HepG2 (cell line): ENCODE data around the gene ANKRD34C. TPM values are rescaled to one million over a fixed set of nuclear protein-coding genes. Genes with fewer than 3 reads are reported as not detected.

ENCODE experiments used
- ARID2 ChIP-seq: sonication (generic); formaldehyde crosslinking; IDR thresholded peaks from 2 replicates; pipeline ENCODE4 v1.8.1; 2022; ENCODE audit warnings: mild to moderate bottlenecking, missing genetic modification reagents, borderline replicate concordance
- GTF3A ChIP-seq: sonication (generic); formaldehyde crosslinking; conservative IDR thresholded peaks from 2 replicates; pipeline ENCODE4 v1.4.0; 2020; ENCODE audit warnings: mild to moderate bottlenecking, missing genetic modification reagents
- HNRNPLL ChIP-seq: fragments of 200-400 bp; formaldehyde crosslinking; IDR thresholded peaks from 2 replicates; pipeline ENCODE4 v1.6.1; 2017; ENCODE audit warnings: mild to moderate bottlenecking, low read depth, low read length; ENCODE audit not compliant: poor library complexity, severe bottlenecking
- KDM6A ChIP-seq: IDR thresholded peaks from 2 replicates; pipeline ENCODE4 v1.6.1; 2016; ENCODE audit warnings: low read depth
- PHF5A ChIP-seq: IDR thresholded peaks from one replicate; pipeline ENCODE4 v1.6.1; 2018; ENCODE audit warnings: low read depth, missing genetic modification reagents; ENCODE audit not compliant: unreplicated experiment
- PHF8 ChIP-seq: sonication (generic); formaldehyde crosslinking; IDR thresholded peaks from 2 replicates; pipeline ENCODE4 v1.5.0; 2020; ENCODE audit warnings: missing genetic modification reagents
- SETDB1 ChIP-seq: sonication (generic); formaldehyde crosslinking; IDR thresholded peaks from 2 replicates; pipeline ENCODE4 v1.5.1; 2020; ENCODE audit warnings: missing genetic modification reagents, mild to moderate bottlenecking, borderline replicate concordance
- SIN3A ChIP-seq: IDR thresholded peaks from 2 replicates; pipeline ENCODE4 v1.6.1; 2011; ENCODE audit warnings: low read depth, mild to moderate bottlenecking, control low read depth, low read length, borderline replicate concordance
- TARDBP ChIP-seq: sonication (generic); formaldehyde crosslinking; IDR thresholded peaks from 2 replicates; pipeline ENCODE4 v1.8.0; 2022; ENCODE audit warnings: mild to moderate bottlenecking, missing genetic modification reagents
- U2AF2 ChIP-seq: fragments of 200-400 bp; formaldehyde crosslinking; IDR thresholded peaks from 2 replicates; pipeline ENCODE4 v1.6.1; 2017; ENCODE audit warnings: low read depth, mild to moderate bottlenecking, low read length
- XBP1 ChIP-seq: sonication (generic); formaldehyde crosslinking; IDR thresholded peaks from 2 replicates; pipeline ENCODE4 v1.5.0; 2020; ENCODE audit warnings: missing genetic modification reagents
- XRCC5 ChIP-seq: fragments of 200-400 bp; formaldehyde crosslinking; optimal IDR thresholded peaks from 2 replicates; pipeline ENCODE3; 2017; ENCODE audit warnings: mild to moderate bottlenecking, low read length
- ZKSCAN8 ChIP-seq: IDR thresholded peaks from 2 replicates; pipeline ENCODE4 v1.6.1; 2016; ENCODE audit warnings: borderline replicate concordance, missing genetic modification reagents, missing compliant biosample characterization
- ZMYM2 ChIP-seq: sonication (generic); formaldehyde crosslinking; IDR thresholded peaks from 2 replicates; pipeline ENCODE4 v1.8.0; 2022; ENCODE audit warnings: mild to moderate bottlenecking, missing genetic modification reagents
- ZNF264 ChIP-seq: sonication (generic); formaldehyde crosslinking; IDR thresholded peaks from 2 replicates; pipeline ENCODE4 v1.4.0; 2020; ENCODE audit warnings: missing genetic modification reagents
- ZNF441 ChIP-seq: sonication (generic); formaldehyde crosslinking; IDR thresholded peaks from 2 replicates; pipeline ENCODE4 v1.7.0; 2021; ENCODE audit warnings: missing genetic modification reagents, borderline replicate concordance
- ZNF761 ChIP-seq: sonication (generic); formaldehyde crosslinking; conservative IDR thresholded peaks from 2 replicates; pipeline ENCODE4 v1.4.0; 2020; ENCODE audit warnings: mild to moderate bottlenecking, missing genetic modification reagents
- polyA plus RNA-seq, 8 experiments: library from polyadenylated mRNA; depleted of rRNA in 3 of 8; stranded (reverse) in 7 of 8; unstranded in 1 of 8; fragments of >200 nt; fragmentation: Illumina TruSeq in 4 of 8; extraction: Trizol in 4 of 8; gene quantifications; 2 replicates each; pipeline versions ENCODE4 v1.2.1 to v1.2.3, GENCODE V29; 2011 to 2016; ENCODE audit warnings: low read depth in 4 of 8, missing spikeins in 1 of 8, mixed read lengths in 1 of 8; ENCODE audit not compliant: insufficient read depth in 1 of 8
- total RNA-seq, 5 experiments: library from RNA; depleted of rRNA; stranded (reverse); fragments of >200 nt; fragmentation: Illumina TruSeq; extraction: Trizol; gene quantifications; 2 replicates each; pipeline ENCODE4 v1.2.3, GENCODE V29; 2016; ENCODE audit warnings: low read depth in 1 of 5
- TF ChIP-seq, protein P1 (sequence below): sonication (generic); formaldehyde crosslinking; conservative IDR thresholded peaks from 2 replicates; pipeline ENCODE4 v1.4.0; 2020; ENCODE audit warnings: missing genetic modification reagents
- TF ChIP-seq, protein P2 (sequence below): sonication (generic); formaldehyde crosslinking; conservative IDR thresholded peaks from 2 replicates; pipeline ENCODE4 v1.4.0; 2020; ENCODE audit warnings: missing genetic modification reagents
- TF ChIP-seq, protein P3 (sequence below): IDR thresholded peaks from 2 replicates; pipeline ENCODE4 v1.6.1; 2016; ENCODE audit warnings: missing biosample characterization, missing genetic modification reagents, low read depth
- TF ChIP-seq, protein P4 (sequence below): sonication (generic); formaldehyde crosslinking; IDR thresholded peaks from 2 replicates; pipeline ENCODE4 v1.5.0; 2020; ENCODE audit warnings: mild to moderate bottlenecking, missing genetic modification reagents

Gene ANKRD34C
- total and polyA plus RNA-seq, 2 of the 13 experiments (the other 11 are each of a cell fraction or from before 2014, with no cell fraction given) = not detected

DNA sequence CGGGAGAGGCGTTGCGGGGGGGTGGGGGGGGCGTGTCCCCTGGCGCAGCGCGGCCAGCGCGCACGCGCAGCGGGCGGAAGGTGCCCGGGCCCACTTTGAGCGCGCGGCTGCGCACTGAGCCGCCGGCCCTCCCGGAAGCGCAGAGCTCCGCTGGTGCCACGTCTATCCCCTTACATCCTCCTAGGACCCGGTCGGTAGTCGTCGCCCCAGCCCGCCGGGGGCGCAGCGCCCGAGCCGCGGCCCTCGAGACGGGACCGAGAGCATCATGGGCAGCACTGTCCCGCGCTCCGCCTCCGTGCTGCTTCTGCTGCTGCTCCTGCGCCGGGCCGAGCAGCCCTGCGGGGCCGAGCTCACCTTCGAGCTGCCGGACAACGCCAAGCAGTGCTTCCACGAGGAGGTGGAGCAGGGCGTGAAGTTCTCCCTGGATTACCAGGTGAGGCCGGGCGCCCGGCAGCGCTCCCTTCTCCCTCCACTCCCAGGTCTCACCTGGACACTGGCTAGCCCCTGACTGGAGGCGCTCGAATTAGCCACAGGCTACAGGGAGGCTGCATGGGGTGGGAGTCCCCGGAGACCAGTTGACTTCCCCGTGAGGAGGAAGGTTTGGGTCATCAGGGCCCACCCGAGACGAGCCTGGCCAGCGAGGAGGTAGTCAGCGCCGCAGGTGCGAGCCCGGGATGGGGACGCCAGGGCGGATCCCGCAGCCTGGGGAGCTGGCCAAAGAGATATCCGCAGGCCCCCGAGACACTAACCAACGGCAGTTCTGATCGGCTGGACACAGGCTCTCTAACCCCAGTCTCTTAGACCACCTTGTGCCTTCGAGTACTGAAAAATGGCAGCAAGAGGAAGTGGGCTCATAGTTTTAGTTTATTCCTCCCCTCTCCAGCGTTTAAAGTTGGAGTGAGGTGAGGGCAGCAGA, 28.7 kb downstream of the ANKRD34C start, which contains the start of gene TMED3 (continued):
- TF ChIP-seq ZNF761 = peak; percentile 90
- TF ChIP-seq XRCC5 = peak; percentile 39
- TF ChIP-seq XBP1 (CRISPR knock-in tag) = peak; percentile 79; the same call in 1 of the 2 replicates
- peak; percentile 71; the same call in 1 of the 2 replicates for TF ChIP-seq ARID2 (CRISPR knock-in tag)
- 0 out of 2 replicates have a peak, but pooled peaks have one; percentile 14 for TF ChIP-seq SETDB1 (CRISPR knock-in tag)
- TF ChIP-seq ZNF264 (CRISPR knock-in tag) = peak; percentile 82; the same call in 1 of the 2 replicates
- TF ChIP-seq, protein P1, sequence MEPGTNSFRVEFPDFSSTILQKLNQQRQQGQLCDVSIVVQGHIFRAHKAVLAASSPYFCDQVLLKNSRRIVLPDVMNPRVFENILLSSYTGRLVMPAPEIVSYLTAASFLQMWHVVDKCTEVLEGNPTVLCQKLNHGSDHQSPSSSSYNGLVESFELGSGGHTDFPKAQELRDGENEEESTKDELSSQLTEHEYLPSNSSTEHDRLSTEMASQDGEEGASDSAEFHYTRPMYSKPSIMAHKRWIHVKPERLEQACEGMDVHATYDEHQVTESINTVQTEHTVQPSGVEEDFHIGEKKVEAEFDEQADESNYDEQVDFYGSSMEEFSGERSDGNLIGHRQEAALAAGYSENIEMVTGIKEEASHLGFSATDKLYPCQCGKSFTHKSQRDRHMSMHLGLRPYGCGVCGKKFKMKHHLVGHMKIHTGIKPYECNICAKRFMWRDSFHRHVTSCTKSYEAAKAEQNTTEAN (CRISPR knock-in tag) = peak; percentile 63; the same call in 1 of the 2 replicates
- no peak for TF ChIP-seq U2AF2
- TF ChIP-seq HNRNPLL = peak; percentile 93
- TF ChIP-seq PHF8 = peak; percentile 97
- peak; percentile 59; the same call in 1 of the 2 replicates for TF ChIP-seq ZKSCAN8 (CRISPR knock-in tag)
- TF ChIP-seq TARDBP (CRISPR knock-in tag) = peak; percentile 73
- TF ChIP-seq, protein P2, sequence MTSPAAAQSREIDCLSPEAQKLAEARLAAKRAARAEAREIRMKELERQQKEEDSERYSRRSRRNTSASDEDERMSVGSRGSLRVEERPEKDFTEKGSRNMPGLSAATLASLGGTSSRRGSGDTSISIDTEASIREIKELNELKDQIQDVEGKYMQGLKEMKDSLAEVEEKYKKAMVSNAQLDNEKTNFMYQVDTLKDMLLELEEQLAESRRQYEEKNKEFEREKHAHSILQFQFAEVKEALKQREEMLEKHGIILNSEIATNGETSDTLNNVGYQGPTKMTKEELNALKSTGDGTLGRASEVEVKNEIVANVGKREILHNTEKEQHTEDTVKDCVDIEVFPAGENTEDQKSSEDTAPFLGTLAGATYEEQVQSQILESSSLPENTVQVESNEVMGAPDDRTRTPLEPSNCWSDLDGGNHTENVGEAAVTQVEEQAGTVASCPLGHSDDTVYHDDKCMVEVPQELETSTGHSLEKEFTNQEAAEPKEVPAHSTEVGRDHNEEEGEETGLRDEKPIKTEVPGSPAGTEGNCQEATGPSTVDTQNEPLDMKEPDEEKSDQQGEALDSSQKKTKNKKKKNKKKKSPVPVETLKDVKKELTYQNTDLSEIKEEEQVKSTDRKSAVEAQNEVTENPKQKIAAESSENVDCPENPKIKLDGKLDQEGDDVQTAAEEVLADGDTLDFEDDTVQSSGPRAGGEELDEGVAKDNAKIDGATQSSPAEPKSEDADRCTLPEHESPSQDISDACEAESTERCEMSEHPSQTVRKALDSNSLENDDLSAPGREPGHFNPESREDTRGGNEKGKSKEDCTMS (CRISPR knock-in tag) = no peak
- peak; percentile 61; the same call in 1 of the 2 replicates for TF ChIP-seq SIN3A
- no peak for TF ChIP-seq PHF5A (CRISPR knock-in tag)
- peak; percentile 88; the same call in 1 of the 2 replicates for TF ChIP-seq GTF3A (CRISPR knock-in tag)
- TF ChIP-seq KDM6A (CRISPR knock-in tag) = no peak
- TF ChIP-seq, protein P3, sequence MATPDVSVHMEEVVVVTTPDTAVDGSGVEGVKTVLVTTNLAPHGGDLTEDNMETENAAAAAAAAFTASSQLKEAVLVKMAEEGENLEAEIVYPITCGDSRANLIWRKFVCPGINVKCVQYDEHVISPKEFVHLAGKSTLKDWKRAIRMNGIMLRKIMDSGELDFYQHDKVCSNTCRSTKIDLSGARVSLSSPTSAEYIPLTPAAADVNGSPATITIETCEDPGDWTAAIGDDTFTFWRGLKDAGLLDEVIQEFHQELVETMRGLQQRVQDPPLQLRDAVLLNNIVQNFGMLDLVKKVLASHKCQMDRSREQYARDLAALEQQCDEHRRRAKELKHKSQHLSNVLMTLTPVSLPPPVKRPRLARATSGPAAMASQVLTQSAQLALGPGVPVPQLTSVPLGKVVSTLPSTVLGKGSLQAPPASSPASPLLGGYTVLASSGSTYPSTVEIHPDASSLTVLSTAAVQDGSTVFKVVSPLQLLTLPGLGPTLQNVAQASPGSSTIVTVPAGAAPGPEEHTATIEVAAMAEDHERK (CRISPR knock-in tag) = no peak
- TF ChIP-seq, protein P4, sequence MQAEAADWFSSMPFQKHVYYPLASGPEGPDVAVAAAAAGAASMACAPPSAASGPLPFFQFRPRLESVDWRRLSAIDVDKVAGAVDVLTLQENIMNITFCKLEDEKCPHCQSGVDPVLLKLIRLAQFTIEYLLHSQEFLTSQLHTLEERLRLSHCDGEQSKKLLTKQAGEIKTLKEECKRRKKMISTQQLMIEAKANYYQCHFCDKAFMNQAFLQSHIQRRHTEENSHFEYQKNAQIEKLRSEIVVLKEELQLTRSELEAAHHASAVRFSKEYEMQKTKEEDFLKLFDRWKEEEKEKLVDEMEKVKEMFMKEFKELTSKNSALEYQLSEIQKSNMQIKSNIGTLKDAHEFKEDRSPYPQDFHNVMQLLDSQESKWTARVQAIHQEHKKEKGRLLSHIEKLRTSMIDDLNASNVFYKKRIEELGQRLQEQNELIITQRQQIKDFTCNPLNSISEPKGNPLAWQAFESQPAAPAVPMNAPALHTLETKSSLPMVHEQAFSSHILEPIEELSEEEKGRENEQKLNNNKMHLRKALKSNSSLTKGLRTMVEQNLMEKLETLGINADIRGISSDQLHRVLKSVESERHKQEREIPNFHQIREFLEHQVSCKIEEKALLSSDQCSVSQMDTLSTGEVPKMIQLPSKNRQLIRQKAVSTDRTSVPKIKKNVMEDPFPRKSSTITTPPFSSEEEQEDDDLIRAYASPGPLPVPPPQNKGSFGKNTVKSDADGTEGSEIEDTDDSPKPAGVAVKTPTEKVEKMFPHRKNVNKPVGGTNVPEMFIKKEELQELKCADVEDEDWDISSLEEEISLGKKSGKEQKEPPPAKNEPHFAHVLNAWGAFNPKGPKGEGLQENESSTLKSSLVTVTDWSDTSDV (CRISPR knock-in tag) = peak; percentile 25; the same call in 1 of the 2 replicates
- 0 out of 2 replicates have a peak, but pooled peaks have one; percentile 31 for TF ChIP-seq ZMYM2
- TF ChIP-seq ZNF441 (CRISPR knock-in tag) = 0 out of 2 replicates have a peak, but pooled peaks have one; percentile 27
